ELF-1 (cell line): ENCODE data around the gene LBH.

Source experiments
- DNase-seq: peaks from one replicate; pipeline ENCODE4 v3.0.0-alpha.2; 2016; ENCODE audit warnings: low read depth, low spot score

Gene LBH

DNA sequence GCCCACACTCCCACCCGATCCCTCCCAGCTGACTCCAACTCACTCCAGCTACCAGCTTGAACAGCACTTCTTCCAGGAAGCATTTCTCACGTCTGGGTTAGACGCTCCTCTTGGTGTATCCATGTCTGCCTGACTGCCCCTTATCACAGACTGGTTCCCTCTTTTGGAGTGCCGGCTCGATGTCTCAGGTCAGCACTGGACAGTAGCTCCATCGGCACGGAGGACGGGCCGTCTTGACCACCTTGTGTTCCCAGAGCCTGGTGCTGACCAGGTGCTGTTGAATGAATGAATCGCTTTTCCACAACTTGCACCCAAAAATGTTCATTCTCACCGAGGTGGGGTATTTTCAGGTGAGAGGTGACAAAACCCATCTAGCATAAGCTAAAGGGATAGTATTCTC lies 71.8 kb downstream of the LBH start:
- no peak for DNase-seq

DNA sequence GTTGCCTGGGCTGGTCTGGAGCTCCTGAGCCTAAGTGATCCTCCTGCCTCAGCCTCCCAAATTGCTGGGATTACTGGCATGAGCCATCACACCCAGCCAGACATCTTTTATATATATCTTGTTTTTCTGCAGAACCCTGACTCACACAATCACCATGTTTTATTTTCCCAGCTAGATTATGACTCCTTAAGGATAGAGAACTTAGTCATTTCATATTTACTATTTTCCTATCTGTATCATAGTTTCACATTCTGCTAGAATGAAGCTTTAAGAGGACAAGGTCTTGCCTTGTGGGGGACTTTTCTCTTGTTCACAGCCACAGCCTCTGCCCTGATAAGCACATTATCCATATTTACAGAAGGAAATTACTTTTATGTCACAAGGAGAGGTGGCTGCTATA lies 73.9 kb downstream of the LBH start:
- DNase-seq: no peak

DNA sequence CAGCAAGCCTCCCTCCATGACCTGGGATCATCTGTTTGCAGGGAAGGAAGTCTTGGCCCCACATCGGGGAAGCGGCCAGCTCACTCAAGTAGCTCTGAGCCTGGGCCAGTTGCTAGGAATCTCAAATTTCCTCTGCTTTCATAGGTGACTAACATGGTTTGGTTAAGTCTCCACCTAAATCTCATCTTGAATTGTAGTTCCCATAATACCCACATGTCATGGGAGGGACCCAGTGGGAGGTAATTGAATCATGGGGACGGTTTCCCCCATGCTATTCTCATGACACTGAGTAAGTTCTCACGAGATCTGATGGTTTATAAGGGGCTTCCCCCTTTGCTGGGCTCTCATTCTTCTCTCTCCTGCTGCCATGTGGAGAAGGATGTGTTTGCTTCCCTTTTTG lies 75.2 kb downstream of the LBH start:
- no peak for DNase-seq

DNA sequence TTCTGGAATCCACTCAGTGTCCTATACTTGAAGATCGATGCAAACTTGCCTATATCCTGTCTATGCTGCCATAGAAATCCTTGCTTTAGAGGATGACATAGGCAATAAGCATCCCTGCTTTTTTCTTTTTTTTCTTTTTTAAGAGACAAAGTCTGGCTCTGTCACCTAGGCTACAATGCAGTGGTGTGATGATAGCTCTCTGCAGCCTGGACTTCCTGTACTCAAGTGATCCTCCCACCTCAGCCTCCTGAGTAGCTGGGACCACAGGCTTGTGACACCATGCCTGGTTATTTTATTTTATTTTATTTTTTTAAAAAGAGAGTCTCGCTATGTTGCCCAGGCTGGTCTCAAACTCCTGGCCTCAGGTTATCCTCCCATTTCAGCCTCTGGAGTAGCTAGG lies 76.9 kb downstream of the LBH start:
- DNase-seq: no peak
